ENCODE results near the gene DCDC2.
"Not testable (repeated sequence)": the region's sequence is repeated elsewhere in the genome, so short reads cannot be mapped to it uniquely, and the experiment has no call there.

DCDC2 gene

DNA sequence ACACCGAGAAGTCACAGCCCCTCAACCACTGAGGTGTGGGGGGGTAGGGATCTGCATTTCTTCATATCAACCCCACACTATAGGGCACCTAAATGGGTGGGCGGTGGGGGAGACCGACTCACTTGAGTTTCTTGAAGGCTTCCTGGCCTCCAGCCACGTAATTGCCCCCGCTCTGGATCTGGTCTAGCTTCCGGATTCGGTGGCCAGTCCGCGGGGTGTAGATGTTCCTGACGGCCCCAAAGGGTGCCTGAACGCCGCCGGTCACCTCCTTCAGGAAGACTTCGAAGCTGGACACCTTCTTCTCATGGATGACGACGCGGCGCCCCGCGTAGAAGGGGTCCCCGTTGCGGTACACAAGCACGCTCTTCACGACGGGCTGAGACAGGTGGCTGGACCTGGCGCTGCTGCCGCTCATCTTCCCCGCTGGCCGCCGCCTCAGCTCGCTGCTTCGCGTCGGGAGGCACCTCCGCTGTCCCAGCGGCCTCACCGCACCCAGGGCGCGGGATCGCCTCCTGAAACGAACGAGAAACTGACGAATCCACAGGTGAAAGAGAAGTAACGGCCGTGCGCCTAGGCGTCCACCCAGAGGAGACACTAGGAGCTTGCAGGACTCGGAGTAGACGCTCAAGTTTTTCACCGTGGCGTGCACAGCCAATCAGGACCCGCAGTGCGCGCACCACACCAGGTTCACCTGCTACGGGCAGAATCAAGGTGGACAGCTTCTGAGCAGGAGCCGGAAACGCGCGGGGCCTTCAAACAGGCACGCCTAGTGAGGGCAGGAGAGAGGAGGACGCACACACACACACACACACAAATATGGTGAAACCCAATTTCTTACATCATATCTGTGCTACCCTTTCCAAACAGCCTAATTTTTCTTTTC is at the start of gene DCDC2:
TSS of gene DCDC2 (minus strand) at position 724 of the 883 bp plus-strand sequence. CDS start at position 415, 309 bp downstream.
- DNase-seq (ENCODE audit: low read depth in 2 of 2), result no peak

DNA sequence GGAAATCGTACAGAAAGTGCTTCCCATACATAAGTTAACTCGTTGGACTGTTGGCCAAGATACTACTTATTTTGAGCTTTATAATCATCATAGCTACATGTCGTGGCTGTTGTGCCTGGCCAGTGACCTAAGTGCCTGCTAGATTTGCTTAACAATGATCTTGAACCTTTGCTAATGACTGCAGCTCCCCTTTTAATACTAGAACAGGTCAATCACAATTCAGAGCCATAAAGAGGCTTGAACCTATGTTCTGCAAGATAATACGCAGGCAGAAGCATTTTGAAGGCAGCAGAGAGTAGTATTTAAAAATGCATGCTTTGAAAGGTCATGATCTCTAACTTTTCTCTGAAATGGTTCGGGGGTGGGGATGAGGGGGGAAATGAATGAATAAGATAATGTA is 47.4 kb upstream of the DCDC2 start:
- DNase-seq (ENCODE audit: low read depth in 2 of 2), result no peak

DNA sequence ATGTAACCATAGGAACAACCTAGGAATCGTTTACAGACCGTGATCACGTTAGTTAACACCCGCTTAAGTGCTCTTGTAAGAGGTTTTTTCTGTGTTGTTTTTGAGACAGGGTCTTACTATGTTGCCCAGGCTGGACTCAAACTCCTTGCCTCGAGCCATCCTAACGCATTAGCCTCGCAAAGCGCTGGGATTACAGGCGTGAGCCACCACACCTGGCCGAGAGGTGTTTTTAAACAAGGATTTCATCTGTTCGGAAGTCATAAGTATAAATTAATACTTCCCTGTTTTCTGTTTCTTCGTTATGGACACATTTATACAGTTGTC is 45.6 kb upstream of the DCDC2 start:
- no peak for DNase-seq (ENCODE audit: low read depth in 2 of 2)

DNA sequence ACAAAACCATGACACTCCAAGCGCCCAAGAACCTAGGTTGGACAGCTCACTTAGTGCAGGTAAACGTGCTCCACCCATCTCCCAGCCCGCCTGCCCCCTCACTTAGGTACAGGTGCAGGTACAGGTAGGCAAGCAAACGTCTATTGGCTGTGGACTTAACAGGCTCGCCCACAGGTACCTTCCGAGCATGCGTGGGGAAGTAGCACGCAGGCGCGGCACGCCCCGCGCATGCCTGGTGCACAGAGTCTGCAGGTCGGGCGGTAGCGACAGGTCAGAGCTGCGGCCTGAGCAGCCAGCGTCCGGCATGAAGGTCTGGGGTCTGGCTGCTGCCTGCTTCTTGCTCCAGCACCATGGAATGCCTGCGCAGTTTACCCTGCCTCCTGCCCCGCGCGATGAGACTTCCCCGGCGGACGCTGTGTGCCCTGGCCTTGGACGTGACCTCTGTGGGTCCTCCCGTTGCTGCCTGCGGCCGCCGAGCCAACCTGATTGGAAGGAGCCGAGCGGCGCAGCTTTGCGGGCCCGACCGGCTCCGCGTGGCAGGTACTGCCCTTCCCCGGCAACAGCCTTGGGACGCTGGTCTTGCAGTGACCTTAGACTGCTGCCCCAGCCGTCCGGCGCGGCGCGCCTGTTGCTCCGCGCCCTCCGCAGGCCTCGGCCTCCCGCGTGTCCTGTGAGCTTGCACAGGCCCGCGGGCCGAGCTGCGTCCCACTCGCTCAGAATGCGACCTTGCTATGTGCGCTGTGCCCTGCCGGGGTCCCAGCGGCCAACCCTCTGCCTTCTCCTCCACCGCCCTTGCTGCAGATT is 45.0 kb upstream of the DCDC2 start, which contains the start of gene MRS2:
TSS of gene MRS2 (plus strand) at position 240 of the 804 bp plus-strand sequence. CDS start at position 351, 111 bp downstream.
- DNase-seq (ENCODE audit: low read depth in 2 of 2), result peak; percentile 65 to 73

DNA sequence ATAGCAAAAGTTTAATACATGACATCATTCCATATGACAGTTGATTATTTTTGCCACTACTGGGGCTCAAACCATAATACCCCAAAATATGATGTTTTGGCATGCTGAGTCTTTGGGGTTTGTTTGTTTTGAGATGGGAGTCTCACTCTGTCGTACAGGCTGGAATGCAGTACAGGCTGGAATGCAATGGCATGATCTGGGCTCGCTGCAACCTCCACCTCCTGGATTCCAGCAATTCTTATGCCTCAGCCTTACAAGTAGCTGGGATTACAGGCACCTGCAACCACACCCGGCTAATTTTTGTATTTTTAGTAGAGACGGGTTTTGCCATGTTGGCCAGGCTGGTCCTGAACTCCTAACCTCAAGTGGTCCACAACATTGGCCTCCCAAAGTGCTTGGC is 43.6 kb upstream of the DCDC2 start:
- DNase-seq (ENCODE audit: low read depth in 2 of 2), result no peak

- not testable (repeated sequence) for DNase-seq (ENCODE audit: low read depth in 2 of 2)
Observed at GRCh38 chr6:24400045-24401039, 42.5 kb upstream of the DCDC2 start.

- no peak for DNase-seq (ENCODE audit: low read depth in 2 of 2)
Observed at GRCh38 chr6:24397631-24398030, 39.8 kb upstream of the DCDC2 start.

- DNase-seq (ENCODE audit: low read depth in 2 of 2), result no peak
Observed at GRCh38 chr6:24396824-24397223, 39.0 kb upstream of the DCDC2 start.

DNA sequence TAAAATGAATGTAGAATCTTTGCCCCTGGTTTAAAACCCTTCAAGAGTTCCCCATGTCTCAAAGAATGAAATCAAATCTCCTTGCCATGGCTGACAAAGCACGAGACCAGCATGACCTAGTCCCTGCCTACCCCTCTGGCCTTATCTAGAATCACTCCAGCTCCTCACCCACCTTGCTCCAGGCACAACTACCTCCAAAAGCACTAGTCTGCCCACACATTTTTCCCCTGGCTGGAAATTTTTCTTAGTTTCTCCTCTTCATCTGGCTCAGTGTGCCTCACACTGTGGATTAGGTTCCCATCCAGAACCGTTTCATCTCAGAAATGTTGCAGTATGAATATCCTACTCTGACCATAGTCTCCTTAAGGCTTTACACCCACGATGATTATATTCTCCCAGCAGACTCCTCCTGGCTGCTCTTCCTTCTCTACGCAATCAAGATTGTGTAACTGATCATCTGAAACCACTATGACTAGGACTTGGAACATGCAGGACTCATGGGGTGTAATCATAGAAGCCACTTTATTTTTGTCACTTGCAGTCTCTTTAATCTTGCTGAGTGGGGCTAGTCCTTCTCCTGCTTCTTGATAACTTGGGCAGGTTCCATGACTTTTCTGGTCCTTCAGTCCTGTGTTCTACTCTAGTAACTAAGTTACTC is 37.0 kb upstream of the DCDC2 start:
- DNase-seq (ENCODE audit: low read depth in 2 of 2), result no peak

- DNase-seq (ENCODE audit: low read depth in 2 of 2), result no peak
Observed at GRCh38 chr6:24394061-24394779, 36.4 kb upstream of the DCDC2 start.

- no peak for DNase-seq (ENCODE audit: low read depth in 2 of 2)
Observed at GRCh38 chr6:24391756-24392405, 34.0 kb upstream of the DCDC2 start.

DNA sequence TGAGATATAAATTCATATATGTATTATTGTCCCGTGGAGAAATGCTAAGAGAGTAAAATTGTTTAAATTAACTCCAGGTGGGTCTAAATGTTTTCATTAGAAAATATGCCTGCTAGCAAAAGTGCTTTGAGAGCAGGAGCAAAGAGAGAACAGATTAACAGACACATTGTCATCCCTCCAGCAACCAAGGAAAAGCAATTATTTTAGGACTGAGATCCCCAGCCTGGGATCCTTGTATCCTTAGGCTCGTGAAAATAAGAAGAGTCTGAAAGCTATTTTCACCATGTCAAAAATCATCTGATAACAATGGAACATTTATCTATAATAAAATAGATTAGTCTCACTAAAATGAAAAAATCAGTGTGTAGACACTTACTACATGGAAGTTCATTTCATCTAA is 33.3 kb upstream of the DCDC2 start:
- DNase-seq (ENCODE audit: low read depth in 2 of 2), result no peak

GRCh38 chr6:24387818-24388217 is 30.0 kb upstream of the DCDC2 start:
- no peak for DNase-seq (ENCODE audit: low read depth in 2 of 2)

DNA sequence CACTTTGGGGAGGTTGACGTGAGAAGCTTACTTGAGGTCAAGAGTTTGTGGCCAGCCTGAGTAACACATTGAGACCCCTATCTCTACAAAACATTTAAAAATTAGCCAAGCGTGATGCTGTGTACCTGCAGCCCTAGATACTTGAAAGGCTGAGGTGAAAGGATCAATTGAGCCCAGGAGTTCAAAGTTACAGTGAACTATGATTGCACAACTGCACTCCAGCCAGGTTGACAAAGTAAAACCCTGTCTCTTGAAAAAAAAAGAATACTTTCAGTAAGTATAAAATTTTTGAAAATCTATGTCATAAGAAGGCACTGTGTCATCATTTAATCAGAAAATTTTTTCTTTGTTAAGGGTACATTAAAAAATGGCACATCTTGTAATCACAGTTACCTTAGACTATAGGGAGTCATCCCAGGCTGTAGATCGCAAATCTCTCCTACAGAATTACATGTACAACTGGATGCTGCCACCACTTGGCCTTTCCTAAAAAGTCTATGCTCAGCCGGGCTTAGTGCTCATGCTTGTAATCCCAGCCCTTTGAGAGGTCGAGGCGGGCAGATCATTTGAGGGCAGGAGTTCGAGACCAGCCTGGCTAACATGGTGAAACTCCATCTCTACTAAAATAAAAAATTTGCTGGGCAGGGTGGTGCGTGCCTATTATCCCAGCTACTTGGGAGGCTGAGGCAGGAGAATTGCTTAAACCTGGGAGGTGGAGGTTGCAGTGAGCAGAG is 27.8 kb upstream of the DCDC2 start:
- no peak for DNase-seq (ENCODE audit: low read depth in 2 of 2)

DNA sequence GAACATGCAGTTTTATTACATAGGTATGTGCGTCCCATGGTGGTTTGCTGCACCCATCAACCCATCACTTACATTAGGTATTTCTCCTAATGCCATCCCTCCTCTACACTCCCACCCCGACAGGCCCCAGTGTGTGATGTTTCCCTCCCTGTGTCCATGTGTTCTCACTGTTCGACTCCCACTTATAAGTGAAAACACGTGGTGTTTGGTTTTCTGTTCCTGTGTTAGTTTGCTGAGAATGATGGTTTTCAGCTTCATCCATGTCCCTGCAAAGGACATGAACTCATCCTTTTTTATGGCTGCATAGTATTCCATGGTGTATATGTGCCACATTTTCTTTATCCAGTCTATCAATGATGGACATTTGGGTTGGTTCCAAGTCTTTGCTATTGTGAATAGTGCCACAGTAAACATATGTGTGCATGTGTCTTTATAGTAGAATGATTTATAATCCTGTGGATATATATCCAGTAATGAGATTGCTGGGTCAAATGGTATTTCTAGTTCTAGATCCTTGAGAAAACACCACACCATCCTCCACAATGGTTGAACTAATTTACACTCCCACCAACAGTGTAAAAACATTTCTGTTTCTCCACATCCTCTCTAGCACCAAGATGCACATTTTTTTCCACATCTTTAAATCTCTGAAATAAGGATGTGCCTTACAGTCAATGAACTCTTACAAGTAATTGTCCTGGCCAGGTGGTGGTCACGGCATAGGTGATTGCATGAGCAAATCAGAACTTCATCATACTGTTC is 26.7 kb upstream of the DCDC2 start:
- DNase-seq (ENCODE audit: low read depth in 2 of 2), result not testable (repeated sequence)

DNA sequence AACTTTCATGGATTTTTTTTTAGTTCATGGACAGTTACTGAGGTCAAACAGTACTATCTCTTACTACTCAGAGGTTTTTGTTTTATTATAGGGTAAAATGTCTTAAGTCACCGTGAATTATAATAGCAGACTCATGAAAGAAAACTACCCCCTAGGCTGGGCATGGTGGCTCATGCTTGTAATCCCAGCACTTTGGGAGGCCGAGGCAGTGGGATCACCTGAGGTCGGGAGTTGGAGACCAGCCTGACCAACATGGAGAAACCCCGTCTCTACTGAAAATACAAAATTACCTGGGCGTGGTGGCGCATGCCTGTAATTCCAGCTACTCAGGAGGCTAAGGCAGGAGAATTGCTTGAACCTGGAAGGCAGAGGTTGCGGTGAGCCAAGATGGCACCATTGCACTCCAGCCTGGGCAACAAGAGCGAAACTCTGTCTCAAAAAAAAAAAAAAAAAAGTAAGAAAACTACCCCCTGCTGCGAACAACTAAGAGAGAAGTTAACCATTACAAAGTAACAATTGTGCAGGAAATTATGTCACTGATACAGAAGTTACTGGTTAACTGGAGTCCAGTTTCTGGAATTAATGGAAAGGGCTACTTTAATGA is 25.1 kb upstream of the DCDC2 start:
- DNase-seq (ENCODE audit: low read depth in 2 of 2), result not testable (repeated sequence)

DNA sequence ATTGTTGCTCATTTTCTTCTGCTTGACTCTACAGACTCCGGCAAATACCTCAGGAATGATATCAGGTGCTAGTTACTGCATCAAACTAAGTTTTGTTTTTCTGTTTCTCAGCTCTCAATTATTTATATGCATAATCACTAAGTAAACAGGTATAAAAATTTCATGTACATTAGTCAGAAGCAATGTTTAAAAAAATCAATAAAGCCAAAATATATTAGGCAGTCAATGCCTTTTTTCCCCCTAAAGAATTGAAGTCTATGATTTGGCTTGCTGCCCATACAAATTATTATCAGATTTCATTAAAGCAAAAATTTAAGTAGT is 24.3 kb upstream of the DCDC2 start:
- no peak for DNase-seq (ENCODE audit: low read depth in 2 of 2)

Data from stimulated activated CD8-positive, alpha-beta memory T cell treated with anti-CD3 and anti-CD28 coated beads, Interleukin-2, amount 100 ng/mL, for 48 hours (primary cell).